Stimulated activated CD4-positive, alpha-beta T cell treated with anti-CD3 and anti-CD28 coated beads, Interleukin-4, amount 100 ng/mL, for 4 hours (primary cell): ENCODE measurements around the gene PSG7.
"Not testable (repeated sequence)": the region's sequence is repeated elsewhere in the genome, so short reads cannot be mapped to it uniquely, and the experiment has no call there.

ENCODE experiments used
- DNase-seq, 2 experiments: peaks; one replicate each; pipeline ENCODE4 v3.0.0-alpha.2; 2020

The PSG7 gene

GRCh38 chr19:42937107-42937506 is at the start of gene PSG7:
Gene PSG7, minus strand, starts transcription at chr19:42937207. Its CDS starts 131 bp downstream, at chr19:42937076.
- DNase-seq, result not testable (repeated sequence)

- no peak for DNase-seq
Measured at GRCh38 chr19:42985588-42985987, 48.6 kb upstream of the PSG7 start.

- DNase-seq, result not testable (repeated sequence)
Measured at GRCh38 chr19:42982111-42982510, 45.1 kb upstream of the PSG7 start.

GRCh38 chr19:42971451-42971850 is 34.4 kb upstream of the PSG7 start:
- not testable (repeated sequence) for DNase-seq

GRCh38 chr19:42965176-42965575 is 28.2 kb upstream of the PSG7 start:
- no peak for DNase-seq

- no peak for DNase-seq
Measured at GRCh38 chr19:42961119-42961518, 24.1 kb upstream of the PSG7 start.

GRCh38 chr19:42952126-42952525 is 15.1 kb upstream of the PSG7 start:
- DNase-seq, result not testable (repeated sequence)

GRCh38 chr19:42951476-42951875 is 14.5 kb upstream of the PSG7 start:
- not testable (repeated sequence) for DNase-seq

GRCh38 chr19:42942187-42942789 is 5.3 kb upstream of the PSG7 start:
- no peak for DNase-seq

- DNase-seq, result not testable (repeated sequence)
Measured at GRCh38 chr19:42934726-42935125, 2.3 kb downstream of the PSG7 start.

- not testable (repeated sequence) for DNase-seq
Measured at GRCh38 chr19:42934183-42934582, 2.8 kb downstream of the PSG7 start.

GRCh38 chr19:42933412-42933811 is 3.6 kb downstream of the PSG7 start:
- not testable (repeated sequence) for DNase-seq

- DNase-seq, result not testable (repeated sequence)
Measured at GRCh38 chr19:42932485-42933101, 4.4 kb downstream of the PSG7 start.

- peak in 1 of 2 experiments; percentile 17 for DNase-seq
Measured at GRCh38 chr19:42930214-42930613, 6.8 kb downstream of the PSG7 start.

- no peak for DNase-seq
Measured at GRCh38 chr19:42928896-42929295, 8.1 kb downstream of the PSG7 start.

- DNase-seq, result no peak
Measured at GRCh38 chr19:42926781-42927180, 10.2 kb downstream of the PSG7 start.

- peak in 1 of 2 experiments; percentile 6 for DNase-seq
Measured at GRCh38 chr19:42923106-42923505, 13.9 kb downstream of the PSG7 start.

- DNase-seq, result not testable (repeated sequence)
Measured at GRCh38 chr19:42920971-42921370, 16.0 kb downstream of the PSG7 start.

GRCh38 chr19:42919757-42920079 is 17.3 kb downstream of the PSG7 start:
- no peak for DNase-seq

GRCh38 chr19:42919070-42919756 is 17.8 kb downstream of the PSG7 start:
- not testable (repeated sequence) for DNase-seq

GRCh38 chr19:42918377-42919069 is 18.5 kb downstream of the PSG7 start:
- DNase-seq, result not testable (repeated sequence)

- DNase-seq, result not testable (repeated sequence)
Measured at GRCh38 chr19:42917634-42918033, 19.4 kb downstream of the PSG7 start, which contains the start of gene PSG6. Gene PSG6, minus strand, starts transcription at chr19:42917894. Its CDS starts 102 bp downstream, at chr19:42917792.

- DNase-seq, result not testable (repeated sequence)
Measured at GRCh38 chr19:42916931-42917330, 20.1 kb downstream of the PSG7 start.
